ENCODE data around the gene VAPA.

The VAPA gene

DNA sequence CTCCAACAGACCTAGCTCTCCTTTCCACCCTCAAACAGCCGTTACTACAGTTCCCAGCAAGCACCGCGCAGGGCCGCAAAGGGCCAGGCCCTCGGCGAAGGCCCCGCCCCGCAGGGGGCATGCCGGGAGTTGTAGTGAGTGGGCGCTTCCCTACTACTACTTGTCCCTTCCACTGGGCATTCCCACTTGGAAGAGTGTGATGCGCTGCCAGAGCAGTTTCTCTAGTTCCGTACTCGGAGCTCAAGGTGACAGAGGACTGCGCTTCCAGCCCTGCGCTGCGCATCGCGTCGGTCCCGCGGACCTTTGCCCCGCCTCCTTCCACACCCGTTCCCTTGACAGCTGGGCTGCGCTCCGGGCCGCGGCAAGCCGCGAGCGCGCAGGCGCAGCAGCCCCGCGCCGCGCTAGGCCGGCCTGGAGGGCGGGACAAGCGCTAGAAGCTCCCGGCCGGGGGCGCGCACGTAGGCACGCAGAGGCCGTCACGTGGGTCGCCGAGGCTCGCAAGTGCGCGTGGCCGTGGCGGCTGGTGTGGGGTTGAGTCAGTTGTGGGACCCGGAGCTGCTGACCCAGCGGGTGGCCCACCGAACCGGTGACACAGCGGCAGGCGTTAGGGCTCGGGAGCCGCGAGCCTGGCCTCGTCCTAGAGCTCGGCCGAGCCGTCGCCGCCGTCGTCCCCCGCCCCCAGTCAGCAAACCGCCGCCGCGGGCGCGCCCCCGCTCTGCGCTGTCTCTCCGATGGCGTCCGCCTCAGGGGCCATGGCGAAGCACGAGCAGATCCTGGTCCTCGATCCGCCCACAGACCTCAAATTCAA is at the start of gene VAPA:
TSS of gene VAPA (plus strand) at position 491 of the 808 bp plus-strand sequence. CDS start at position 732, 241 bp downstream.
- H3K4me3 Mint-ChIP-seq, result peak within 1 kb of the TSS; percentile 90
- H3K9me3 Mint-ChIP-seq, result no peaks in the 10 kb centered on the region
- DNase-seq (ENCODE audit: low spot score), result peak; percentile 96
- peaks cover 10% of the 10 kb centered on the region for H3K27me3 Mint-ChIP-seq (ENCODE audit: low read depth)
- peaks cover 22% of the 10 kb centered on the region for H3K4me1 Mint-ChIP-seq (ENCODE audit: low read depth)
- H3K27ac Mint-ChIP-seq, result peak within 1 kb of the TSS; percentile 94
- peaks cover 1% of the 10 kb centered on the region for H3K36me3 Mint-ChIP-seq (ENCODE audit: low read depth)

GRCh38 chr18:9865764-9866490 is 47.9 kb upstream of the VAPA start:
- no peak for DNase-seq (ENCODE audit: low spot score)
- Mint-ChIP-seq H3K4me1 (ENCODE audit: low read depth) (peaks cover 51% of the 10 kb centered on the region), H3K27me3 (ENCODE audit: low read depth) (no peaks in the 10 kb centered on the region), H3K4me3 (no peak overlapping the region), H3K36me3 (ENCODE audit: low read depth) (peaks cover 10% of the 10 kb centered on the region), H3K27ac (no peak overlapping the region), H3K9me3 (peaks cover 19% of the 10 kb centered on the region)

GRCh38 chr18:9866627-9867026 is 47.2 kb upstream of the VAPA start:
- no peaks in the 10 kb centered on the region for H3K27me3 Mint-ChIP-seq (ENCODE audit: low read depth)
- H3K27ac Mint-ChIP-seq, result no peak overlapping the region
- no peak for DNase-seq (ENCODE audit: low spot score)
- H3K9me3 Mint-ChIP-seq, result peaks cover 19% of the 10 kb centered on the region
- H3K4me3 Mint-ChIP-seq, result no peak overlapping the region
- H3K36me3 Mint-ChIP-seq (ENCODE audit: low read depth), result peaks cover 10% of the 10 kb centered on the region
- peaks cover 50% of the 10 kb centered on the region for H3K4me1 Mint-ChIP-seq (ENCODE audit: low read depth)

DNA sequence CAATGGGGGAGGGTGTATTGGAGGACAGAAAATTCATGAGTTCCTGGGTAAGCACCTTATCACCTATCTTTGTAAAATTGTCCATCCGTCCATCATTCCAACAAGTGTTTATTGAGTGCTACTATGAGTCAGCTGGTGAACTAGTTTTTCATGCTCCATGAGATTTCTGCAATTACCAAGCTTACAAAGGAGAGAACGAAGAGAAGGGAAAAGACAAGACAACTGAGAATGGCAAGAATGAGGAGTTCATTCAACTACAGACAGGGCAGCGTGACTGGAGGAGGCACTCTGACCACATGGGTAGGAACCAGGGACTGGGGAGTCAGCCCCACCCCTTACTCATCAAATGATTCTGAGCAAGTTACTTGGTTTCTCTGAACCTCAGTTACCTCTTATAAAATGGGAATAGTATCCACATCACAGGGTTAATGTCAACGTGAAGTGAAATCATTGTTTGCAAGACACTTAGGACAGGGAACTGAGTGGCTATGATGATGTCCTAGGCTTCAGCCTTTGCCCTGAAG is 46.7 kb upstream of the VAPA start:
- no peaks in the 10 kb centered on the region for H3K27me3 Mint-ChIP-seq (ENCODE audit: low read depth)
- peaks cover 19% of the 10 kb centered on the region for H3K9me3 Mint-ChIP-seq
- H3K4me3 Mint-ChIP-seq, result no peak overlapping the region
- no peak for DNase-seq (ENCODE audit: low spot score)
- peaks cover 46% of the 10 kb centered on the region for H3K4me1 Mint-ChIP-seq (ENCODE audit: low read depth)
- H3K36me3 Mint-ChIP-seq (ENCODE audit: low read depth), result peaks cover 10% of the 10 kb centered on the region
- no peak overlapping the region for H3K27ac Mint-ChIP-seq

- Mint-ChIP-seq H3K27ac (peak overlapping the region; percentile 24), H3K4me3 (peak overlapping the region; percentile 42), H3K4me1 (ENCODE audit: low read depth) (peaks cover 34% of the 10 kb centered on the region), H3K36me3 (ENCODE audit: low read depth) (peaks cover 10% of the 10 kb centered on the region), H3K9me3 (peaks cover 19% of the 10 kb centered on the region), H3K27me3 (ENCODE audit: low read depth) (no peaks in the 10 kb centered on the region)
- DNase-seq (ENCODE audit: low spot score), result no peak
Observed at GRCh38 chr18:9868857-9869714, 44.7 kb upstream of the VAPA start.

GRCh38 chr18:9869715-9870430 is 43.9 kb upstream of the VAPA start:
- H3K9me3 Mint-ChIP-seq, result peaks cover 19% of the 10 kb centered on the region
- peaks cover 10% of the 10 kb centered on the region for H3K36me3 Mint-ChIP-seq (ENCODE audit: low read depth)
- peak overlapping the region; percentile 69 for H3K27ac Mint-ChIP-seq
- peaks cover 34% of the 10 kb centered on the region for H3K4me1 Mint-ChIP-seq (ENCODE audit: low read depth)
- H3K27me3 Mint-ChIP-seq (ENCODE audit: low read depth), result no peaks in the 10 kb centered on the region
- peak; percentile 17 for DNase-seq (ENCODE audit: low spot score)
- no peak overlapping the region for H3K4me3 Mint-ChIP-seq

GRCh38 chr18:9870431-9871008 is 43.3 kb upstream of the VAPA start:
- no peak for DNase-seq (ENCODE audit: low spot score)
- Mint-ChIP-seq H3K9me3 (peaks cover 15% of the 10 kb centered on the region), H3K27me3 (ENCODE audit: low read depth) (no peaks in the 10 kb centered on the region), H3K4me3 (no peak overlapping the region), H3K27ac (peak overlapping the region; percentile 69), H3K4me1 (ENCODE audit: low read depth) (peaks cover 35% of the 10 kb centered on the region), H3K36me3 (ENCODE audit: low read depth) (peaks cover 9% of the 10 kb centered on the region)

GRCh38 chr18:9871244-9871746 is 42.5 kb upstream of the VAPA start:
- Mint-ChIP-seq H3K4me3 (no peak overlapping the region), H3K27me3 (ENCODE audit: low read depth) (no peaks in the 10 kb centered on the region), H3K27ac (peak overlapping the region; percentile 51), H3K4me1 (ENCODE audit: low read depth) (peaks cover 37% of the 10 kb centered on the region), H3K9me3 (peaks cover 7% of the 10 kb centered on the region), H3K36me3 (ENCODE audit: low read depth) (peaks cover 1% of the 10 kb centered on the region)
- DNase-seq (ENCODE audit: low spot score), result no peak

DNA sequence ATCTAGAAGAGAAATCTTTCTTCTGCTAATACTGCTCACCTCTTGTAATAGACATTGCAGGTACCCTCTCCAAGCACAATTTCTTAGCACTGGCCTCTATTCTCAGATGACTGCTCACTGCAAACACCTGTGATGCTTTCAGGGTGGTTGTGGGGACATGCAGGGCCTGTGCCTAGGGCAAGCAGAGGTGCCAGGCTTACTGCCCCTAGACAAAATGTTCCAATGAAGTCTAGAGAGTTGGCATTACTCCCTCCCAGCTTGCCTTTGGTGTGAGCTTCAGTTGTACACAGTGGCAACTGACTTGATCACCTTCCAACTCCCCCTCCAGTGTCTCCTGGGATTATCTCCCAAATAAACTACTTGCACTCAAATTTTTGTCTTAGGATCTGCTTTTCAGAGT is 41.0 kb upstream of the VAPA start:
- Mint-ChIP-seq H3K4me3 (no peak overlapping the region), H3K9me3 (no peaks in the 10 kb centered on the region), H3K27ac (no peak overlapping the region), H3K27me3 (ENCODE audit: low read depth) (no peaks in the 10 kb centered on the region), H3K4me1 (ENCODE audit: low read depth) (peaks cover 51% of the 10 kb centered on the region), H3K36me3 (ENCODE audit: low read depth) (no peaks in the 10 kb centered on the region)
- DNase-seq (ENCODE audit: low spot score), result no peak

- no peaks in the 10 kb centered on the region for H3K36me3 Mint-ChIP-seq (ENCODE audit: low read depth)
- no peaks in the 10 kb centered on the region for H3K27me3 Mint-ChIP-seq (ENCODE audit: low read depth)
- H3K27ac Mint-ChIP-seq, result no peak overlapping the region
- no peaks in the 10 kb centered on the region for H3K9me3 Mint-ChIP-seq
- no peak overlapping the region for H3K4me3 Mint-ChIP-seq
- H3K4me1 Mint-ChIP-seq (ENCODE audit: low read depth), result peaks cover 35% of the 10 kb centered on the region
- no peak for DNase-seq (ENCODE audit: low spot score)
Observed at GRCh38 chr18:9874728-9875127, 39.1 kb upstream of the VAPA start.

- peak overlapping the region; percentile 85 for H3K27ac Mint-ChIP-seq
- no peak for DNase-seq (ENCODE audit: low spot score)
- H3K27me3 Mint-ChIP-seq (ENCODE audit: low read depth), result no peaks in the 10 kb centered on the region
- no peaks in the 10 kb centered on the region for H3K36me3 Mint-ChIP-seq (ENCODE audit: low read depth)
- H3K4me3 Mint-ChIP-seq, result peak overlapping the region; percentile 59
- H3K4me1 Mint-ChIP-seq (ENCODE audit: low read depth), result peaks cover 20% of the 10 kb centered on the region
- H3K9me3 Mint-ChIP-seq, result no peaks in the 10 kb centered on the region
Observed at GRCh38 chr18:9876212-9876866, 37.5 kb upstream of the VAPA start.

DNA sequence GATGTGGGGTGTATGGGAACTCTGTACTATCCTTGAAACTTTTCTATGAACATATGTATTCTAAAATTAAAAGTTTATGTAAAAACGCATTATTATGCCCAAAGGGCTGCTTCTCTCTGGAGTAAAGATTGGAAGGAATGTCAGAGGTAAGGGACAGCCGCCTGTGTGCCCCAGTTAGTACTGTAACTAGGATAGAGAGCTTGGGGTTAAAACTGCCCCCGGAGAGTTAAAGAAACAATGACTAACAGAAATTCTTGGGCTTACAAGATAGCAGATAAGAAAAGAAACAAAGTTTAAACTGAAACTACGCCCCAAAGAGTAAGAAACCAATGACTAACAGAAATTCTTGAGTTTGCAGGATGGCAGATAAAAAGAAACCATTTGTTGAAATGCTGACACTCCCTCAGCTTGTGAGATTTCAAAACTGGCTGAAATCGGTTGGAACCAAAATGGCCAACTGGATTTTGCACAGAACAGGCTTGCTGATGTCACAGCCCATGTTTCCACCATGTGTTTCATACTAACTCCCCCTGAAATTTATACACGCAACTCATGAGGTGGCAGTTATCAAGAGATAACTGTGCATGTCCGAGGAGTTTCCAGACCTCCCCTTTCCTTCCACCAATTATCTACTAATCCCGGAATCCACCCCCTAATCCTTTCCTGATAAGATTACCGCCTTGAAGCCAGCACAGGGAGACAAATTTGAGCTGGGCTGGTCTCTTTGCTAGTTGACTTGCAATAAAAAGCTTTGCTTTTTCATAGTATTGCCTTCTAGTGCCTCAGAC is 36.8 kb upstream of the VAPA start:
- Mint-ChIP-seq H3K4me1 (ENCODE audit: low read depth) (peaks cover 17% of the 10 kb centered on the region), H3K4me3 (peak overlapping the region; percentile 59), H3K27me3 (ENCODE audit: low read depth) (no peaks in the 10 kb centered on the region), H3K9me3 (no peaks in the 10 kb centered on the region), H3K27ac (peak overlapping the region; percentile 85), H3K36me3 (ENCODE audit: low read depth) (no peaks in the 10 kb centered on the region)
- DNase-seq (ENCODE audit: low spot score), result peak; percentile 54
